Gastrocnemius medialis (tissue), 4 donors: ENCODE data around the gene PRRC2C. TPM values are rescaled to one million over a fixed set of nuclear protein-coding genes. Genes with fewer than 3 reads are reported as not detected.

Experiments used
- ATAC-seq, 2 donors: fragments of 150-250 bp; one replicate each; pipeline ENCODE4 v1.9.1; 2016
- DNase-seq, 2 donors: peaks; one replicate each; pipeline ENCODE4 v3.0.0-alpha.2; 2019
- H3K27ac ChIP-seq, 4 donors: fragments of 200-600 bp; sonication (generic); 1 replicate in 1 of 4; 2 replicates in 3 of 4; pipeline ENCODE4 v1.5.1; 2016 to 2018; ENCODE audit warnings: mild to moderate bottlenecking in 2 of 4, moderate library complexity in 1 of 4
- H3K27me3 ChIP-seq, 3 donors: fragments of 200-600 bp; sonication (generic) in 2 of 3; 1 replicate in 1 of 3; 2 replicates in 2 of 3; pipeline versions ENCODE4 v1.5.1 to v1.6.0; 2016 to 2019; ENCODE audit warnings: mild to moderate bottlenecking in 1 of 3, moderate library complexity in 1 of 3
- H3K36me3 ChIP-seq, 2 donors: fragments of 200-600 bp; sonication (generic) in 1 of 2; one replicate each; pipeline ENCODE4 v1.5.1; 2017 to 2018
- H3K4me1 ChIP-seq, 2 donors: fragments of 200-600 bp; sonication (generic) in 1 of 2; one replicate each; pipeline ENCODE4 v1.5.1; 2016 to 2017; ENCODE audit warnings: mild to moderate bottlenecking in 2 of 2
- H3K4me3 ChIP-seq, 4 donors: fragments of 200-600 bp; sonication (generic) in 3 of 4; 1 replicate in 1 of 4; 2 replicates in 3 of 4; pipeline ENCODE4 v1.5.1; 2016 to 2019; ENCODE audit warnings: mild to moderate bottlenecking in 2 of 4
- H3K9me3 ChIP-seq, 3 donors: fragments of 200-600 bp; sonication (generic) in 2 of 3; 1 replicate in 1 of 3; 2 replicates in 2 of 3; pipeline ENCODE4 v1.5.1; 2016 to 2019
- POLR2A ChIP-seq, 2 donors: fragments of 450-650 bp; IDR thresholded peaks; one replicate each; pipeline ENCODE4 v1.6.1; 2017; ENCODE audit warnings: antibody characterized with exemption in 2 of 2, mild to moderate bottlenecking in 2 of 2, moderate library complexity in 2 of 2
- in situ Hi-C, 4 donors: fragments of 200-750 bp; cut with MboI; loops; one replicate each; pipeline versions ENCODE4 v1.15.0 to v1.8.0; 2017; ENCODE audit warnings: low sequenced_read_pairs in 4 of 4
- intact Hi-C: fragments of 100-400 bp; cut with DNase I; formaldehyde crosslinking; loops from one replicate; pipeline ENCODE4 v1.15.1; 2023; ENCODE audit warnings: low total_unique reads
- total RNA-seq, 4 donors: library from RNA; depleted of rRNA; stranded (reverse); fragments of >200 nt; gene quantifications; one replicate each; pipeline versions ENCODE4 v1.1.0 to v1.2.3, GENCODE V29; 2016
- TF ChIP-seq, protein P1 (sequence below), 5 experiments: fragments of 450-650 bp in 3 of 5; fragments of 200-600 bp in 2 of 5; sonication (generic) in 2 of 5; IDR thresholded peaks in 4 of 5; conservative IDR thresholded peaks in 1 of 5; 1 replicate in 4 of 5; 2 replicates in 1 of 5; pipeline ENCODE4 v1.5.1; 2016 to 2019; ENCODE audit warnings: antibody characterized with exemption in 5 of 5, mild to moderate bottlenecking in 3 of 5, moderate library complexity in 3 of 5

Gene PRRC2C
- total RNA-seq, 4 donors from 2014 or later, result 40.9 to 45.7 (median 42.0) TPM

DNA sequence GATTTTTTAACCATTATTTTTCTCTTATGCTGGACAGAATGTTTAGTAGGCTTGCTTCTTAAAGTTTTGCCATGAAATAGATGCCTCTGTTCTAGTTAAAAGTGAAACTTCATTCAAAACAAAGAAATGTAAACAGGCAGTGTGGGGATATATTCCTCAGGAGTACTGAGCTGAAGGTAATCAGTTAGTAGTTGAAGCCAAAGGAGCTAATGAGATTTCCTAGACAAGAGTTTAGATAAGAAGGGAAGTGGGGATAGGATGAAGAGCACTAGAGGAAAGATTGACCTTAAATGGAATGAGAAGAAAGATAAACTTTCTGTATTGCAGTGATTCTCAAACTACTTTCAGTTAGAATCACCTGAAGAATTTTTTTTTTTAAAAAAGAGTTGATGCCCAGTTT, 23.9 kb downstream of the PRRC2C start:
- ATAC-seq, result no peak
- Histone ChIP-seq H3K4me1 (peaks cover 24 to 32% of the 10 kb centered on the region in 2 donors), H3K9me3 (no peaks in the 10 kb centered on the region), H3K36me3 (no peaks in the 10 kb centered on the region), H3K4me3 (no peak overlapping the region), H3K27me3 (no peaks in the 10 kb centered on the region), H3K27ac (no peak overlapping the region)
- intact Hi-C loops (no loop called here), in situ Hi-C loops (no loop called here)
- TF ChIP-seq, protein P1, sequence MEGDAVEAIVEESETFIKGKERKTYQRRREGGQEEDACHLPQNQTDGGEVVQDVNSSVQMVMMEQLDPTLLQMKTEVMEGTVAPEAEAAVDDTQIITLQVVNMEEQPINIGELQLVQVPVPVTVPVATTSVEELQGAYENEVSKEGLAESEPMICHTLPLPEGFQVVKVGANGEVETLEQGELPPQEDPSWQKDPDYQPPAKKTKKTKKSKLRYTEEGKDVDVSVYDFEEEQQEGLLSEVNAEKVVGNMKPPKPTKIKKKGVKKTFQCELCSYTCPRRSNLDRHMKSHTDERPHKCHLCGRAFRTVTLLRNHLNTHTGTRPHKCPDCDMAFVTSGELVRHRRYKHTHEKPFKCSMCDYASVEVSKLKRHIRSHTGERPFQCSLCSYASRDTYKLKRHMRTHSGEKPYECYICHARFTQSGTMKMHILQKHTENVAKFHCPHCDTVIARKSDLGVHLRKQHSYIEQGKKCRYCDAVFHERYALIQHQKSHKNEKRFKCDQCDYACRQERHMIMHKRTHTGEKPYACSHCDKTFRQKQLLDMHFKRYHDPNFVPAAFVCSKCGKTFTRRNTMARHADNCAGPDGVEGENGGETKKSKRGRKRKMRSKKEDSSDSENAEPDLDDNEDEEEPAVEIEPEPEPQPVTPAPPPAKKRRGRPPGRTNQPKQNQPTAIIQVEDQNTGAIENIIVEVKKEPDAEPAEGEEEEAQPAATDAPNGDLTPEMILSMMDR (IDR thresholded peaks at IDR 0.05 in 4 of 5, conservative IDR thresholded peaks at IDR 0.05 in 1 of 5), result no peak
- no peak for TF ChIP-seq POLR2A (IDR thresholded peaks at IDR 0.05)
- no peak for DNase-seq

DNA sequence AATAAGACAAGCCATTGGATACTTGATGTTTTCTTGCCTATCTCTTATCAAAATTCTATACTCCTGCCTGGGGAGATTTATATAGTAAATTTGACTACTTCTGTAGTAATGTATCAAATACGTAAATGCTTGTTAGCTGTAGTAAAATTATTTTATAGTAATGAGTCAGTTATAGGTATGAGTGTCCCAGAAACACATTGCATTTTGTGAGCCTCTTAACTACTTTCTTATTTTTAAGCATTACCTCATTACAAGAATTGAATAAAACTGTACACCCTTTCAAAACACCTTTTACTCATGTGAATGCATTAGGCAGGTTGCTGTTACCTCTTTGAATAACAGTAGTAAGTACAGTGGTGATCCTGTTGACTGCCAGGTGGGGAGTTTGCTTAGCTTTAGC, 28.4 kb downstream of the PRRC2C start:
- no peaks in the 10 kb centered on the region for H3K9me3 ChIP-seq
- H3K36me3 ChIP-seq, result peaks cover 0 to 40% of the 10 kb centered on the region in 2 donors
- H3K27me3 ChIP-seq, result no peaks in the 10 kb centered on the region

DNA sequence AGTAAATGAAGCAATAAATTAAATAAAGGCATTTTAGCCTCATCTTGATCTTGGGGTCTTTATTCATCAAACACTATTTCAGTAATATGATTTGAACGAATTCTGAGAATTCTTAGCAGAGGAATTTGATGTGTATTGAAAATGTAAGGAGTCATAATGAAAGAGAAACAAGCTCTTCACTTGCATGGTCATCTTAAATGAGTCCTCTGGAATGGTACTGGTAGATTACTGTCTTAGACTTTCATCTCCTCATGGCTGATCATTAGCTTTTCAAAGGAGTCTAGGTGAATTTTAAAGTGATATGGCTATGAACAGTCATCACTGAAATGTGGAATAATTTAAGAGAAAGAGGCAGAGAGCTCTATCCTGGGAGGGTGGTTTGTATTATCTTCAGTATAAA, 30.0 kb downstream of the PRRC2C start:
- Histone ChIP-seq H3K27me3 (no peaks in the 10 kb centered on the region), H3K27ac (no peak overlapping the region), H3K4me1 (peaks cover 0 to 4% of the 10 kb centered on the region in 2 donors), H3K36me3 (peaks cover 0 to 55% of the 10 kb centered on the region in 2 donors), H3K9me3 (no peaks in the 10 kb centered on the region), H3K4me3 (no peak overlapping the region)
- ATAC-seq (no peak), DNase-seq (no peak)
- TF ChIP-seq POLR2A (IDR thresholded peaks at IDR 0.05), result no peak
- TF ChIP-seq, protein P1 (IDR thresholded peaks at IDR 0.05 in 4 of 5, conservative IDR thresholded peaks at IDR 0.05 in 1 of 5), result no peak
- intact Hi-C loops (loop anchor here (10.0 kb wide), 1 partner anchor 60 kb away; no protein-coding TSS in a partner anchor), in situ Hi-C loops (no loop called here)

More for the DNA sequence above, 28.4 kb downstream of the PRRC2C start:
- TF ChIP-seq, protein P1 (IDR thresholded peaks at IDR 0.05 in 4 of 5, conservative IDR thresholded peaks at IDR 0.05 in 1 of 5), result no peak
- no peak for TF ChIP-seq POLR2A (IDR thresholded peaks at IDR 0.05)
- H3K4me3 ChIP-seq, result no peak overlapping the region
- in situ Hi-C loops (no loop called here), intact Hi-C loops (loop anchor here (10.0 kb wide), 1 partner anchor 61 kb away; no protein-coding TSS in a partner anchor)
- no peak for DNase-seq
- no peak for ATAC-seq
- H3K4me1 ChIP-seq, result peaks cover 0 to 13% of the 10 kb centered on the region in 2 donors
- H3K27ac ChIP-seq, result no peak overlapping the region

DNA sequence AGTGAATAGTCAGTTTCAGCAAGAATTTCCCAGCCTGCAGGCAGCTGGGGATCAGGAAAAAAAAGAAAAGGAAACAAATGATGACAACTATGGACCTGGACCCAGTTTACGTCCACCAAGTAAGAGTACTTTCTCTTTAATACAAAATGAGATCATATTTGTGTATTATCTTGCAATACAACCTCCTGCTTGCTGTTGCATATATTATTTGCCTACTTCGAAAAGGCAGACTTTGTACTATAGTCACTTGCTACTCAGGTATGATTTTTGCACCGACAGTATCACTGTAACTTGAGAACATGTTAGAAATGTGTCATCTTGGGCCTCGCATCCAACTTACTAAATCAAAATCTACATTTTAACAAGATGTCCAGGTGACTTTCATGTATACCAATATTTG, 30.4 kb downstream of the PRRC2C start:
- Histone ChIP-seq H3K9me3 (no peaks in the 10 kb centered on the region), H3K4me1 (no peaks in the 10 kb centered on the region), H3K36me3 (peaks cover 0 to 58% of the 10 kb centered on the region in 2 donors), H3K27ac (no peak overlapping the region), H3K4me3 (no peak overlapping the region), H3K27me3 (no peaks in the 10 kb centered on the region)
- no peak for TF ChIP-seq POLR2A (IDR thresholded peaks at IDR 0.05)
- TF ChIP-seq, protein P1 (IDR thresholded peaks at IDR 0.05 in 4 of 5, conservative IDR thresholded peaks at IDR 0.05 in 1 of 5), result no peak
- no peak for DNase-seq
- no peak for ATAC-seq
- in situ Hi-C loops (no loop called here), intact Hi-C loops (loop anchor here (10.0 kb wide), 1 partner anchor 59 kb away; no protein-coding TSS in a partner anchor)

DNA sequence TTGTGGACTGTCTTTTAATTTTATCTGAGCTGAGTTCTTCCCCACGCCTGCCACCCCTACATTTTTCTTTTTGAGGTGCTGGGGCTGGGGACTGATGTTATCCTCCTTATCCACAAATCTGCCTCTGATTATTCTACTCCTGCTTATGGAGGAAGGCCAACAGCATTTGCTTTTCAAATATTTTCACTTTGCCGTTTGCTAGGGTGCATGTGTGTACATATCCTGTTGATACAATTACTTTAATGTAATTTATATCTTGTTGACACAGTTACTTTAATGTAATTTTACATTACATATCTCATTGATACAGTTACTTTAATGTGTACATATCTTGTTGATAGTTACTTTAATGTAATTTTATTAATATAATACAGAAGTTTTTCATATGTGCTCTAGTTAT, 36.2 kb downstream of the PRRC2C start:
- H3K27me3 ChIP-seq, result no peaks in the 10 kb centered on the region
- ATAC-seq (no peak), DNase-seq (no peak)
- H3K27ac ChIP-seq, result no peak overlapping the region
- TF ChIP-seq, protein P1 (IDR thresholded peaks at IDR 0.05 in 4 of 5, conservative IDR thresholded peaks at IDR 0.05 in 1 of 5), result no peak
- H3K36me3 ChIP-seq, result peaks cover 0 to 92% of the 10 kb centered on the region in 2 donors
- in situ Hi-C loops (no loop called here), intact Hi-C loops (no loop called here)
- no peak overlapping the region for H3K4me3 ChIP-seq
- no peaks in the 10 kb centered on the region for H3K4me1 ChIP-seq
- no peaks in the 10 kb centered on the region for H3K9me3 ChIP-seq
